ENCODE data around the gene ATP11B. TPM values are rescaled to one million over a fixed set of nuclear protein-coding genes. Genes with fewer than 3 reads are reported as not detected.

The ATP11B gene
- total RNA-seq, 2 donors from 2014 or later = 28.9 to 36.2 TPM

DNA sequence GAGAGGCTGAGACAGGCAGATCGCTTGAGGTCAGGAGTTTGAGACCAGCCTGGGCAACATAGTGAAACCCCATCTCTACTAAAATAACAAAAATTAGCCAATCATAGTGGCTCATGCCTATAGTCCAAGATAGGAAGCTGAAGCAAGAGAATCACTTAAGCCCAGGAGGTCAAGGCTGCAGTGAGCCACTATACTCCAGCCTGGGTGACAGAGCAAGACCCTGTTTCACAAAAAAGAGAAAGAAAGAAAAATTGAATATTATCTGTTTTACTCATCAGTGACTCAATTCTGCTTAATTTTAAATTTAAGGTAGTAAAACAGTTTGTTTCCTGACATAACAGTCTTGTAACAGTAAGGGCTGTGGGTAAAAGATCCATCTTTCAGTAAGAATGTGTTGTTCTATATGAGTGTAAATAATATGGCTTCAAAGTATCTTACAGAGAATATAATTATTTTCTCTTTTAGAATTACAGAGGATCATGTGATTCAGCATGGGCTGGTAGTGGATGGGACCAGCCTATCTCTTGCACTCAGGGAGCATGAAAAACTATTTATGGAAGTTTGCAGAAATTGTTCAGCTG is 85.8 kb downstream of the ATP11B start:
- Histone ChIP-seq H3K27ac (no peak overlapping the region), H3K27me3 (no peaks in the 10 kb centered on the region), H3K4me3 (no peak overlapping the region), H3K4me1 (no peaks in the 10 kb centered on the region), H3K36me3 (peaks cover 42% of the 10 kb centered on the region), H3K9me3 (no peaks in the 10 kb centered on the region)
- TF ChIP-seq, protein P1, sequence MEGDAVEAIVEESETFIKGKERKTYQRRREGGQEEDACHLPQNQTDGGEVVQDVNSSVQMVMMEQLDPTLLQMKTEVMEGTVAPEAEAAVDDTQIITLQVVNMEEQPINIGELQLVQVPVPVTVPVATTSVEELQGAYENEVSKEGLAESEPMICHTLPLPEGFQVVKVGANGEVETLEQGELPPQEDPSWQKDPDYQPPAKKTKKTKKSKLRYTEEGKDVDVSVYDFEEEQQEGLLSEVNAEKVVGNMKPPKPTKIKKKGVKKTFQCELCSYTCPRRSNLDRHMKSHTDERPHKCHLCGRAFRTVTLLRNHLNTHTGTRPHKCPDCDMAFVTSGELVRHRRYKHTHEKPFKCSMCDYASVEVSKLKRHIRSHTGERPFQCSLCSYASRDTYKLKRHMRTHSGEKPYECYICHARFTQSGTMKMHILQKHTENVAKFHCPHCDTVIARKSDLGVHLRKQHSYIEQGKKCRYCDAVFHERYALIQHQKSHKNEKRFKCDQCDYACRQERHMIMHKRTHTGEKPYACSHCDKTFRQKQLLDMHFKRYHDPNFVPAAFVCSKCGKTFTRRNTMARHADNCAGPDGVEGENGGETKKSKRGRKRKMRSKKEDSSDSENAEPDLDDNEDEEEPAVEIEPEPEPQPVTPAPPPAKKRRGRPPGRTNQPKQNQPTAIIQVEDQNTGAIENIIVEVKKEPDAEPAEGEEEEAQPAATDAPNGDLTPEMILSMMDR (IDR thresholded peaks at IDR 0.05) = no peak
- DNase-seq (ENCODE audit: low spot score) = no peak

DNA sequence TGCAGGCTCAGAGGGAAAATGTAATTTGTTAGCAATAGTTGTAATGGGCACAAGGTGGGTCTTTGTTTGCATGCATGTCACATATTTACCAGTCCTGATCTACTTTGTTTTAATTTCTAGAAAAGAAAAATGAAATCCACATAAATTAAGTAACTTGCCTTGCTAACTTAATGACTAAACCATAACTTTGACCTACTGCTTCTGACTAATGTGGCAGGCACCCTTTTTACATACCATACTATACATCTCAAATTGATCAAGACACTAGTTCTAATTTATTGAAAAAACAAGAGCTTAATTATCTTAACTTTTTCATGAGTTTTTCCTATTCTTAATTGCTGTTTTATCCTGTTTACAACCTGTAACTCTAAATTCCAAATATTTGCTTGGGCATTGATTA is 93.2 kb downstream of the ATP11B start:
- Histone ChIP-seq H3K27me3 (no peaks in the 10 kb centered on the region), H3K4me3 (no peak overlapping the region), H3K4me1 (no peaks in the 10 kb centered on the region), H3K36me3 (peaks cover 28% of the 10 kb centered on the region), H3K27ac (no peak overlapping the region), H3K9me3 (no peaks in the 10 kb centered on the region)
- DNase-seq (ENCODE audit: low spot score) = no peak
- TF ChIP-seq, protein P1 (IDR thresholded peaks at IDR 0.05) = no peak

DNA sequence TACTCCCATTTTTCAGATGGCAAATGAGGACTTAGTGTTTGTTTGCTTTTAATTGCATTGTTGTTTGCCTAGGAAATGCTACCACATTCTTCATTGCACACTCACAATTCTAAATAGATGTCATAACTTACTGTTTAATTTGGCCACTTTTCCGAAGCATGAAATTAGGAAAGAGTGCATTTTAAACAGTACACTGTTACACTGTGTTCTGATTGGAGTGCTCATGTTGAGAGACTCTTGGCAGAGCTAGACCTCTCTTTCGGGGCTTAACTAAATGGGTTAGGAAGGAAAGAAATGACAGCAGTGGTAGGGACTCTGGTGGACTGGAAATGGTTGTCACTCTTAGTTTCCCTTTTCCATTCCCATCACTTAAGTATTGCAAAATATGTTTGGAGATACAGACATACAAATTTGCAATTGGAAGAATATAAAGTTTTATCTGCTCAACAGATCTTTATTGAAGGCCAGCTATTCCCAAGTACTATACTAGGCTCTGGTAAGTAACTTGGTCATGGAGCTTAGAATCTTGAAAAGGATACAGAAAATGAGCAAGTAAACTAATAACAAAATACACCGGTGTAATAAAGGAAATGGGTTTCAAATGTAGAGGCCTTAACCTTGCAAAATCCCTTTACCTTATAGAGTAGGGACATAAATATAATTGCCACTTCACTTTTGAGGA is 96.8 kb downstream of the ATP11B start:
- H3K36me3 ChIP-seq = peaks cover 21% of the 10 kb centered on the region

DNA sequence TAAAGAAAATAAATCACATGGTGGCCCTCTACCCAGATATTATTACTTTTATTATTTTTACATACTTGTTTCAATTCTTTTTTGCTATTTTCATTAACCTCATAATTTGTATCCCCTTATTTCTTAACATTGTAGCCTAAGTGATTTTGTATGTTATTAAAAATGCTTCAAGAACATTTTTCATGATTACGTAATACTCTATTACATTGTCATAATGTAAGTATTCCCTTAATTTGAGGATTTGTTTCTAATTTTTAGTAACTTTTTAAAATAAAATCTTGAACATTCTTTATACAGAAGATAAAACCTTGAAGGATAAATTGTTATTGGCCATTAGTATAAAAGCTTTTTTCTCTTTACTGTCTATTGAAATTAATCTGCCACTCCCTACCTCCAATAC is 98.1 kb downstream of the ATP11B start:
- Histone ChIP-seq H3K4me1 (peaks cover 0 to 4% of the 10 kb centered on the region in 2 donors), H3K27ac (no peak overlapping the region), H3K27me3 (no peaks in the 10 kb centered on the region), H3K4me3 (no peak overlapping the region), H3K9me3 (no peaks in the 10 kb centered on the region), H3K36me3 (peaks cover 21% of the 10 kb centered on the region)
- TF ChIP-seq, protein P1 (IDR thresholded peaks at IDR 0.05) = no peak
- DNase-seq (ENCODE audit: low spot score) = no peak

More for the DNA sequence above, 96.8 kb downstream of the ATP11B start:
- TF ChIP-seq, protein P1 (IDR thresholded peaks at IDR 0.05) = no peak
- no peaks in the 10 kb centered on the region for H3K4me1 ChIP-seq
- no peak for DNase-seq (ENCODE audit: low spot score)
- no peaks in the 10 kb centered on the region for H3K27me3 ChIP-seq
- no peak overlapping the region for H3K4me3 ChIP-seq
- H3K9me3 ChIP-seq = no peaks in the 10 kb centered on the region
- no peak overlapping the region for H3K27ac ChIP-seq

DNA sequence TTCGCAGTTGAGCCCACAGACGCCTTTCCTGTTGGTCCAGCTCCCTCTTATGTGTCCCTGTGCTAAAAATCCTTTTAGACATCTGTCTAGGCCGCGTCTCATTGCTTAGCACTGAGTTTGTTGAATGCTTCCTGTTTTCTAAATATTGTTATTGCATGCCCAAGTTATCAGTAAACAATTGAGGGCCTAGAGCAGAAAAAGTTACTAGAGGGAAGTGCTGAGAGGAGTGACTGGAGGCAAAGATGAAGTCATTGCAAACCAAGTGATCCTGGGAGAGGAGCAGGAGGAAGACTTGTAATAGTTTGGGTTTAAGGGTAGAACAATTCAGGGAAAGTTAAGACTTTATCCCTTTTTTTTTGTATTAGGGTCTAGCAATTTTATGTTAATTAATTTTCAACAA is 98.9 kb downstream of the ATP11B start:
- TF ChIP-seq, protein P1 (IDR thresholded peaks at IDR 0.05) = no peak
- Histone ChIP-seq H3K27ac (no peak overlapping the region), H3K9me3 (no peaks in the 10 kb centered on the region), H3K4me3 (no peak overlapping the region), H3K36me3 (peaks cover 21% of the 10 kb centered on the region), H3K4me1 (peaks cover 0 to 4% of the 10 kb centered on the region in 2 donors), H3K27me3 (no peaks in the 10 kb centered on the region)
- DNase-seq (ENCODE audit: low spot score) = no peak
